Kidney (tissue), 14 donors: ENCODE measurements around the gene KIF6. TPM values are rescaled to one million over a fixed set of nuclear protein-coding genes. Genes with fewer than 3 reads are reported as not detected.

Experiments used
- DNase-seq, 5 donors: peaks; one replicate each; pipeline ENCODE4 v3.0.0-alpha.2; 2013 to 2020
- FAIRE-seq: peaks from 2 replicates; lab custom pipeline; 2012; peaks lifted over from hg19 to GRCh38; lab: Jason Lieb, UNC
- H3K27ac ChIP-seq, 2 donors: one replicate each; pipeline ENCODE4 v1.7.0; 2013; ENCODE audit warnings: low read depth in 2 of 2, low read length in 2 of 2, inconsistent platforms in 1 of 2
- H3K27me3 ChIP-seq: one replicate; pipeline ENCODE4 v1.7.1; 2013; ENCODE audit warnings: low read length, inconsistent platforms; ENCODE audit not compliant: control insufficient read depth, insufficient read depth
- H3K36me3 ChIP-seq, 3 donors: one replicate each; pipeline versions ENCODE4 v1.7.0 to v1.7.1; 2013; ENCODE audit warnings: low read length in 3 of 3, control low read depth in 1 of 3, inconsistent platforms in 1 of 3; ENCODE audit not compliant: insufficient read depth in 3 of 3, control insufficient read depth in 2 of 3
- H3K4me1 ChIP-seq, 3 donors: one replicate each; pipeline versions ENCODE4 v1.7.0 to v1.7.1; 2013; ENCODE audit warnings: low read length in 3 of 3, inconsistent platforms in 1 of 3, low read depth in 1 of 3; ENCODE audit not compliant: control insufficient read depth in 2 of 3, insufficient read depth in 2 of 3
- H3K4me3 ChIP-seq, 3 donors: one replicate each; pipeline versions ENCODE4 v1.7.0 to v1.8.1; 2013; ENCODE audit warnings: low read length in 3 of 3, control low read depth in 1 of 3, inconsistent platforms in 1 of 3
- H3K9ac ChIP-seq, 3 donors: one replicate each; pipeline versions ENCODE4 v1.7.0 to v1.7.1; 2013; ENCODE audit warnings: low read length in 3 of 3, control low read depth in 1 of 3, inconsistent platforms in 1 of 3
- H3K9me3 ChIP-seq, 3 donors: one replicate each; pipeline versions ENCODE4 v1.7.0 to v1.7.1; 2013; ENCODE audit warnings: low read length in 3 of 3, control low read depth in 1 of 3, inconsistent platforms in 1 of 3; ENCODE audit not compliant: control insufficient read depth in 2 of 3, insufficient read depth in 1 of 3
- CTCF ChIP-seq: IDR thresholded peaks from 3 replicates; pipeline ENCODE4 v1.5.1; 2012; ENCODE audit warnings: mild to moderate bottlenecking, moderate library complexity, borderline replicate concordance; ENCODE audit not compliant: insufficient read depth; ENCODE audit errors: extremely low read depth
- intact Hi-C: fragments of 100-400 bp; cut with DNase I; formaldehyde crosslinking; loops from one replicate; pipeline ENCODE4 v1.11.1; 2022
- polyA plus RNA-seq: library from polyadenylated mRNA; stranded (reverse); fragments of 350-450 nt; fragmentation: Illumina TruSeq; extraction: RNeasy Lipid Tissue Mini Kit (QIAGEN cat#74804); gene quantifications from one replicate; pipeline ENCODE4 v1.2.3, GENCODE V29; 2014; ENCODE audit warnings: low read depth, low replicate concordance; ENCODE audit not compliant: insufficient read depth
- total RNA-seq: library from RNA; stranded (reverse); fragmentation: NEBNext Ultra II Directional; extraction: Animal tissue kit (Norgen Biotek cat#: 25700); gene quantifications from one replicate; pipeline ENCODE4 v1.2.1, GENCODE V29; 2021
- donor health status: control.
- donor health status: control.
- donor health status: control.
- donor health status: control.
- donor health status: control.
- donor health status: DM: yes; HTN: yes; CAD: no.
- donor health status: Normal renal cell carcinoma (clear cell type).

The KIF6 gene
- total and polyA plus RNA-seq, 2 donors from 2014 or later = 1.7 to 2.9 TPM

- Histone ChIP-seq H3K4me1 (no peaks in the 10 kb centered on the region), H3K4me3 (no peak overlapping the region), H3K36me3 (no peaks in the 10 kb centered on the region), H3K9ac (no peak overlapping the region), H3K27me3 (no peaks in the 10 kb centered on the region), H3K9me3 (no peaks in the 10 kb centered on the region), H3K27ac (no peak overlapping the region)
- intact Hi-C loops = no loop called here
- FAIRE-seq (no peak), DNase-seq (no peak)
- no peak for TF ChIP-seq CTCF
Observed at GRCh38 chr6:39587080-39587479, 138.1 kb downstream of the KIF6 start.

- TF ChIP-seq CTCF = no peak
- H3K27me3 ChIP-seq = no peaks in the 10 kb centered on the region
- FAIRE-seq (no peak), DNase-seq (no peak)
- H3K36me3 ChIP-seq = no peaks in the 10 kb centered on the region
- H3K9me3 ChIP-seq = no peaks in the 10 kb centered on the region
- intact Hi-C loops = no loop called here
- H3K4me3 ChIP-seq = no peak overlapping the region
- H3K9ac ChIP-seq = no peak overlapping the region
- no peak overlapping the region for H3K27ac ChIP-seq
- no peaks in the 10 kb centered on the region for H3K4me1 ChIP-seq
Observed at GRCh38 chr6:39585641-39586040, 139.6 kb downstream of the KIF6 start.

GRCh38 chr6:39577446-39578165 is 147.6 kb downstream of the KIF6 start:
- intact Hi-C loops = no loop called here
- no peak for DNase-seq
- Histone ChIP-seq H3K4me3 (no peak overlapping the region), H3K4me1 (no peaks in the 10 kb centered on the region), H3K9me3 (peaks cover 0 to 4% (median 0%) of the 10 kb centered on the region in 3 donors), H3K9ac (no peak overlapping the region), H3K36me3 (no peaks in the 10 kb centered on the region), H3K27me3 (no peaks in the 10 kb centered on the region), H3K27ac (no peak overlapping the region)
- TF ChIP-seq CTCF = no peak
- FAIRE-seq = no peak
